Nephron progenitor cell (in vitro differentiated cells): Measurements from ENCODE around the gene RTF1.

Source experiments
- DNase-seq: peaks from one replicate; pipeline ENCODE4 v3.0.0; 2021
- H3K27ac Mint-ChIP-seq: 2 replicates; pipeline ENCODE4 v1.8.0; 2021; ENCODE audit warnings: mild to moderate bottlenecking, moderate library complexity, mixed read lengths
- H3K27me3 Mint-ChIP-seq: 2 replicates; pipeline ENCODE4 v1.8.0; 2021; ENCODE audit warnings: mild to moderate bottlenecking, low read depth, mixed read lengths; ENCODE audit not compliant: poor library complexity
- H3K36me3 Mint-ChIP-seq: 2 replicates; pipeline ENCODE4 v1.8.0; 2021; ENCODE audit warnings: low read depth, mixed read lengths
- H3K4me1 Mint-ChIP-seq: 2 replicates; pipeline ENCODE4 v1.8.0; 2021; ENCODE audit warnings: mixed read lengths
- H3K4me3 Mint-ChIP-seq: 2 replicates; pipeline ENCODE4 v1.8.0; 2021; ENCODE audit warnings: mild to moderate bottlenecking, moderate library complexity, mixed read lengths
- H3K9me3 Mint-ChIP-seq: 2 replicates; pipeline ENCODE4 v1.8.0; 2021; ENCODE audit warnings: mild to moderate bottlenecking, moderate library complexity, mixed read lengths
- CTCF ChIP-seq: fragments of 200-600 bp; sonication (generic); IDR thresholded peaks from 2 replicates; pipeline ENCODE4 v1.5.0; 2021; ENCODE audit warnings: antibody characterized with exemption

RTF1 gene

DNA sequence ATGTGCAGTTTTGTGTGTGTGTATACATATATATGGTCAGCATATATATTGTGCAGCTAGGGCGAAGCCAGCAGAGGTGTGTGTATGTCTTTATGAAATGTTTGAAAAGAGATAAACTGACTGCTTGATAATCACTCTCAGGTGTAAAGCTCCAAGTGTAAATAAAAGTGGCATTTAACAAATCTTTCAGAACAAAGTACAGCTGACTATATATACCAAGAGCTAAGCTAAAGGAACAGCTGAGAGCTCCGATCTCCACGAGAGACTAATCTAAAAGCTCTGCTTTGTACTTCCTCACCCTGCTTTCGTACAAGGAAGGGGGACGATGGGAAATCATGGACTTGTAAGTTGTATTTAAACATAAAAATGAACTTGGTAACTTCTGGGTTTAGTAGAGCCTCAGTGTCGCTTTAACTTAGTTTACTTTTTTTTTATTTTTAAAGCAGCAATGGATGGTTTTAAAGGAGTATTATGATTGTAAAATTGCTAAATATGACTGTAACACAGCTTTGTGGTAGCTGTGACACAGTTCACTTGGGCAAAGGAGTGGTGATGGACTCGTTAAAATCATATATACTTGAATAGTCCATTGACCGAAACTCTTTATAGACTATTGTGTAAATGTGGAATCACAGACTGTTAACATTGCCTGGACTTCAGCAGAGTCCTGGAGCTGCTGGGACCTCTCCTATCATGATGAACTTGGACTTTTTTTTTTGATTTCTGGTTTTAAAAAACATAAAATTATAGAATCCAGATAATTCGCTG, 65.4 kb downstream of the RTF1 start:
- H3K27ac Mint-ChIP-seq = no peak overlapping the region
- H3K9me3 Mint-ChIP-seq = no peaks in the 10 kb centered on the region
- DNase-seq = no peak
- no peaks in the 10 kb centered on the region for H3K27me3 Mint-ChIP-seq
- no peak for TF ChIP-seq CTCF
- H3K4me1 Mint-ChIP-seq = no peaks in the 10 kb centered on the region
- H3K36me3 Mint-ChIP-seq = peaks cover 64% of the 10 kb centered on the region
- H3K4me3 Mint-ChIP-seq = no peak overlapping the region

- Mint-ChIP-seq H3K4me1 (peaks cover 6% of the 10 kb centered on the region), H3K4me3 (no peak overlapping the region), H3K27ac (no peak overlapping the region), H3K9me3 (no peaks in the 10 kb centered on the region), H3K27me3 (no peaks in the 10 kb centered on the region), H3K36me3 (peaks cover 59% of the 10 kb centered on the region)
- no peak for DNase-seq
- TF ChIP-seq CTCF = no peak
Observed at GRCh38 chr15:41483115-41483514, 66.2 kb downstream of the RTF1 start.

DNA sequence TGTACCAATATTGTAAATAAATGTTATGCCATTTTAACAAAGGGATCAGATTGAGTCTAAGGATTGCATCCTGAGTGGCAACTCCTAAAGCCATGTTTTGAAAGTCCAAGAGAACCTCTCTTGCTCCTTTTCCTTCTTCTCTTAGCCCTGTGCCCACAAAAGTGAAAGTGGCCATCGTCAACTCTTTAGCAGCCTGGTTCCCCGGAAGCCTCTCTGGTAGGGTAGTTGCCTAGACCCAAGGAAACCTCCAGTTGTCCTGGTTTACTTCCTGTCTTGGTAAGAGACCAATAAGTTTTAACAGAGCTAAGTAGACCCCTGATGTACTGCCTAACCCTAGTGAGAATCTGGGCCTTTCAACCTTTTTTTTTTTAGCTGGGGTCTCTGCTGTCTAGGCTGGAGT, 66.6 kb downstream of the RTF1 start:
- Mint-ChIP-seq H3K27me3 (no peaks in the 10 kb centered on the region), H3K36me3 (peaks cover 56% of the 10 kb centered on the region)
- TF ChIP-seq CTCF = no peak

DNA sequence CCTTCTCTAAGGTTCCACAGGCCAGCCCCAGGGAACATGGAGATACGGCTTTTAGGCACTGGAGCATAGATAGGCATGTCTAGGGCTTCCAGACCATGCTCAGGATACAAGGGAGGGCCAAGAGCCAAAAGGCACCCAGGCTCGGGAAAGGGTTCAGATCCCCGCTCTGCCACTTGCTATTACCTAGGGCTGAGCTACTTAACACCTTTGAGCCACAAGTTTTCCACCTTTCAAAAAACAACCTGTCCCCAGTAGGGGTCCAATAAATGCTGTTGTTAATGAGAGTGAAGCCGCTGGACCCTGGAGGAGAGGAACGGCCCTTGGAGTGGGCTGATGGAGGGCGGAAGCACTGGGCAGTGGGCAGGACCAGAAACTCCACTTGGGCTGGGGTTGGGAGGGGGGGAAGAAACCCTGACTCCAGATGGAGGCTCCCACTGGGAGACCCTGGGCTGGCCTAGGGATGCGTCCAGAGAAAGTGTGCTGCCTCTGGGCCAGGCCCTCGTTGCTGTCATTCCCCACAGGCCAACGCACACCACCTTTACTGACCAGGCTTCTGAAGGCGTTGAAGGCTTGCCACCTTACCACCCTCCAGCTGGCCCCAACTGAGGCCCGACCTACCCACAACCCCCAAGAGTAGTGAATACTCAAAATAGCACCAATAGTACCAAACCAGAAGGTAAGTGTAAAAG, 68.2 kb downstream of the RTF1 start:
- Mint-ChIP-seq H3K9me3 (no peaks in the 10 kb centered on the region), H3K27me3 (no peaks in the 10 kb centered on the region), H3K4me1 (peaks cover 7% of the 10 kb centered on the region), H3K36me3 (peaks cover 42% of the 10 kb centered on the region), H3K4me3 (no peak overlapping the region), H3K27ac (peak overlapping the region; percentile 40)
- no peak for DNase-seq
- TF ChIP-seq CTCF = no peak

More for the DNA sequence above, 66.6 kb downstream of the RTF1 start:
- DNase-seq = no peak
- Mint-ChIP-seq H3K4me1 (peaks cover 6% of the 10 kb centered on the region), H3K27ac (no peak overlapping the region), H3K9me3 (no peaks in the 10 kb centered on the region), H3K4me3 (no peak overlapping the region)

DNA sequence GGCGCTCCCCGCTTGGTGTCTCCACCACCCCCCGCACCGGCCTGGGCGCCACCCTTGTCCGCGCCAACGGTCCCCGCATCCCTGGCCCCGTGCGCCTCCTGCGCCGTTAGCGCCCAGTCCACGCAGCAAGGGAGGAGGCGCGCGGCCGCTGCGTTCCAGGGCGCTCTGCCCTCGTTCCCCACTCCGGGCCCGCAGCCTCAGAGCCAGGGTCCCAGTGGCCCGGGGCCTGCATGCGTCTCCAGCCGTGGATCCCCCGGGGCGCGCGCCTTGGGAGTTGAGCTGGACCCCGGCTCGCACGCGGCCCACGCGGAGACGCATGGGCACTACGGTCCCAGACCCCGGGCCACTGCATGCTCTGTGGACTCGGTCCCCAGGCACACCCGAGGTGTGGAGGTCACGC, 69.4 kb downstream of the RTF1 start:
- Mint-ChIP-seq H3K4me3 (no peak overlapping the region), H3K27me3 (peaks cover 2% of the 10 kb centered on the region), H3K4me1 (peaks cover 11% of the 10 kb centered on the region), H3K9me3 (no peaks in the 10 kb centered on the region), H3K36me3 (peaks cover 30% of the 10 kb centered on the region), H3K27ac (no peak overlapping the region)
- no peak for DNase-seq
- TF ChIP-seq CTCF = no peak
